Liver (tissue), 9 donors: ENCODE results near the gene ADAMTS2. TPM values are rescaled to one million over a fixed set of nuclear protein-coding genes. Genes with fewer than 3 reads are reported as not detected.

ENCODE experiments used
- DNase-seq: peaks from one replicate; pipeline ENCODE4 v3.0.0-alpha.2; 2017; ENCODE audit warnings: low spot score
- H3K27ac ChIP-seq, 2 donors: one replicate each; pipeline ENCODE4 v1.7.0; 2013; ENCODE audit warnings: inconsistent platforms in 2 of 2, low read length in 2 of 2, control low read depth in 1 of 2, low read depth in 1 of 2, mild to moderate bottlenecking in 1 of 2
- H3K27me3 ChIP-seq, 4 donors: one replicate each; pipeline versions ENCODE4 v1.6.1 to v1.7.0; 2013; ENCODE audit warnings: low read length in 3 of 4, inconsistent platforms in 1 of 4, mild to moderate bottlenecking in 1 of 4, moderate library complexity in 1 of 4; ENCODE audit not compliant: control insufficient read depth in 4 of 4, insufficient read depth in 4 of 4
- H3K36me3 ChIP-seq, 4 donors: one replicate each; pipeline versions ENCODE4 v1.6.1 to v1.7.0; 2013; ENCODE audit warnings: low read length in 3 of 4, mild to moderate bottlenecking in 3 of 4, low read depth in 1 of 4, moderate library complexity in 1 of 4; ENCODE audit not compliant: control insufficient read depth in 4 of 4, insufficient read depth in 3 of 4
- H3K4me1 ChIP-seq, 4 donors: one replicate each; pipeline versions ENCODE4 v1.6.1 to v1.7.0; 2013; ENCODE audit warnings: low read length in 3 of 4, mild to moderate bottlenecking in 3 of 4, moderate library complexity in 1 of 4; ENCODE audit not compliant: control insufficient read depth in 4 of 4, insufficient read depth in 4 of 4
- H3K4me3 ChIP-seq, 3 donors: one replicate each; pipeline versions ENCODE4 v1.6.1 to v1.7.0; 2013; ENCODE audit warnings: low read length in 3 of 3, control low read depth in 1 of 3, low read depth in 1 of 3, mild to moderate bottlenecking in 1 of 3
- H3K9ac ChIP-seq, 2 donors: one replicate each; pipeline ENCODE4 v1.7.0; 2013; ENCODE audit warnings: low read length in 2 of 2, mild to moderate bottlenecking in 2 of 2, moderate library complexity in 2 of 2, control low read depth in 1 of 2, low read depth in 1 of 2
- H3K9me3 ChIP-seq, 4 donors: one replicate each; pipeline versions ENCODE4 v1.6.1 to v1.7.0; 2013; ENCODE audit warnings: low read length in 3 of 4; ENCODE audit not compliant: control insufficient read depth in 4 of 4
- CTCF ChIP-seq: fragments of 150-350 bp; IDR thresholded peaks from 2 replicates; pipeline ENCODE4 v1.5.1; 2017; ENCODE audit warnings: improper control_type of control experiment, low read depth, low read length; ENCODE audit not compliant: missing input control
- EGR1 ChIP-seq, 2 donors: IDR thresholded peaks; 2 replicates each; pipeline ENCODE4 v1.6.1; 2016 to 2018; ENCODE audit warnings: antibody characterized with exemption in 2 of 2, low read depth in 2 of 2
- FOXA1 ChIP-seq: IDR thresholded peaks from 2 replicates; pipeline ENCODE4 v1.6.1; 2016; ENCODE audit warnings: antibody characterized with exemption
- FOXA2 ChIP-seq: IDR thresholded peaks from 2 replicates; pipeline ENCODE4 v1.6.1; 2016; ENCODE audit warnings: antibody characterized with exemption
- HNF4G ChIP-seq: IDR thresholded peaks from 2 replicates; pipeline ENCODE4 v1.6.1; 2016; ENCODE audit warnings: antibody characterized with exemption
- JUND ChIP-seq, 2 donors: IDR thresholded peaks; 2 replicates each; pipeline ENCODE4 v1.6.1; 2016; ENCODE audit warnings: antibody characterized with exemption in 2 of 2
- MAX ChIP-seq: IDR thresholded peaks from 2 replicates; pipeline ENCODE4 v1.6.1; 2016; ENCODE audit warnings: antibody characterized with exemption
- NR2F2 ChIP-seq: IDR thresholded peaks from 2 replicates; pipeline ENCODE4 v1.6.1; 2016; ENCODE audit warnings: antibody characterized with exemption
- RAD21 ChIP-seq, 2 donors: IDR thresholded peaks; 2 replicates each; pipeline ENCODE4 v1.6.1; 2016; ENCODE audit warnings: antibody characterized with exemption in 2 of 2, mild to moderate bottlenecking in 2 of 2
- REST ChIP-seq: IDR thresholded peaks from 2 replicates; pipeline ENCODE4 v1.6.1; 2016; ENCODE audit warnings: antibody characterized with exemption, mild to moderate bottlenecking
- RXRA ChIP-seq, 2 donors: IDR thresholded peaks; 2 replicates each; pipeline ENCODE4 v1.6.1; 2017 to 2018; ENCODE audit warnings: antibody characterized with exemption in 2 of 2, mild to moderate bottlenecking in 1 of 2
- SP1 ChIP-seq: IDR thresholded peaks from 2 replicates; pipeline ENCODE4 v1.6.1; 2018; ENCODE audit warnings: antibody characterized with exemption, mild to moderate bottlenecking
- TAF1 ChIP-seq: conservative IDR thresholded peaks from 2 replicates; pipeline ENCODE4 v1.6.1; 2016; ENCODE audit warnings: antibody characterized with exemption, mild to moderate bottlenecking
- YY1 ChIP-seq: IDR thresholded peaks from 2 replicates; pipeline ENCODE4 v1.6.1; 2016; ENCODE audit warnings: antibody characterized with exemption, mild to moderate bottlenecking
- ZBTB33 ChIP-seq: IDR thresholded peaks from 2 replicates; pipeline ENCODE4 v1.6.1; 2016; ENCODE audit warnings: antibody characterized with exemption
- WGBS: extraction: QIAGEN DNeasy Blood & Tissue Kit; methylation state at CpG from one replicate; pipeline ENCODE4 v1.1.7; 2013; 5-methylcytosine and 5-hydroxymethylcytosine counted together
- polyA plus RNA-seq, 2 donors: library from polyadenylated mRNA; stranded (reverse) in 1 of 2; unstranded in 1 of 2; fragments of 200-250 nt in 1 of 2; fragments of >200 nt in 1 of 2; fragmentation: Nextera tagmentation in 1 of 2; extraction: Ambion mirVana in 1 of 2; gene quantifications; one replicate each; pipeline versions ENCODE4 v1.2.1 to v1.2.3, GENCODE V29; 2013 to 2015
- total RNA-seq, 2 donors: library from RNA; depleted of rRNA; stranded (reverse); fragments of >200 nt; gene quantifications; one replicate each; pipeline ENCODE4 v1.2.3, GENCODE V29; 2014
- donor health status: healthy.
- donor health status: healthy.
- donor health status: healthy.
- donor health status: healthy.
- donor health status: healthy.

ADAMTS2 gene
- total and polyA plus RNA-seq, 4 donors: 2.7 to 24.3 (median 12.0) TPM

GRCh38 chr5:179265514-179266290, 79.6 kb downstream of the ADAMTS2 start (continued):
- TF ChIP-seq ZBTB33: no peak
- TF ChIP-seq NR2F2: peak; percentile 23
- TF ChIP-seq HNF4G: no peak
- no peak for TF ChIP-seq FOXA2
- TF ChIP-seq JUND (IDR thresholded peaks at IDR 0.05): no peak
- no peak for TF ChIP-seq YY1

GRCh38 chr5:179264783-179265513, 80.3 kb downstream of the ADAMTS2 start:
- WGBS: 31% methylated on average over 24 of the region's 24 CpGs
- TF ChIP-seq TAF1 (no peak), EGR1 (IDR thresholded peaks at IDR 0.05; ENCODE audit: low read depth in 2 of 2) (no peak), RXRA (IDR thresholded peaks at IDR 0.05) (no peak), FOXA1 (no peak), RAD21 (IDR thresholded peaks at IDR 0.05) (no peak), YY1 (no peak), NR2F2 (no peak), CTCF (no peak), MAX (no peak), ZBTB33 (no peak), REST (no peak), SP1 (no peak)
- H3K9me3 ChIP-seq: no peaks in the 10 kb centered on the region
- peak; percentile 60 for DNase-seq
- peaks cover 0 to 18% (median 15%) of the 10 kb centered on the region in 4 donors for H3K4me1 ChIP-seq
- H3K27ac ChIP-seq: peak overlapping the region; percentile 9 to 57
- no peaks in the 10 kb centered on the region for H3K27me3 ChIP-seq
- H3K9ac ChIP-seq: no peak overlapping the region
- no peaks in the 10 kb centered on the region for H3K36me3 ChIP-seq
- no peak overlapping the region for H3K4me3 ChIP-seq
